ENCODE results near the gene NSMF.

- TF ChIP-seq CTCF (IDR thresholded peaks at IDR 0.05) (no peak), NFIC (IDR thresholded peaks at IDR 0.05; ENCODE audit: borderline replicate concordance) (no peak)
Measured at GRCh38 chr9:137397675-137398423, 61.3 kb downstream of the NSMF start.
